Transverse colon (tissue), 4 donors: Measurements from ENCODE around the gene RAB43. TPM values are rescaled to one million over a fixed set of nuclear protein-coding genes. Genes with fewer than 3 reads are reported as not detected.

Experiments used
- DNase-seq: peaks from one replicate; pipeline ENCODE4 v3.0.0-alpha.2; 2019
- H3K27ac ChIP-seq, 4 donors: fragments of 200-600 bp; sonication (generic); 2 replicates each; pipeline ENCODE4 v1.5.1; 2016 to 2018; ENCODE audit warnings: inconsistent platforms in 4 of 4
- H3K27me3 ChIP-seq: fragments of 200-600 bp; sonication (generic); 2 replicates; pipeline ENCODE4 v1.5.1; 2017; ENCODE audit warnings: inconsistent platforms
- H3K36me3 ChIP-seq, 4 donors: fragments of 200-600 bp; sonication (generic); 2 replicates each; pipeline ENCODE4 v1.5.1; 2017 to 2019; ENCODE audit warnings: inconsistent platforms in 4 of 4
- H3K4me1 ChIP-seq, 4 donors: fragments of 200-600 bp; sonication (generic); 2 replicates each; pipeline ENCODE4 v1.5.1; 2017 to 2020; ENCODE audit warnings: inconsistent platforms in 4 of 4
- H3K4me3 ChIP-seq, 4 donors: fragments of 200-600 bp; sonication (generic); 1 replicate in 1 of 4; 2 replicates in 3 of 4; pipeline versions ENCODE4 v1.5.1 to v1.6.1; 2017 to 2019; ENCODE audit warnings: inconsistent platforms in 4 of 4
- H3K9me3 ChIP-seq, 2 donors: fragments of 200-600 bp; sonication (generic); 2 replicates each; pipeline ENCODE4 v1.5.1; 2017 to 2019; ENCODE audit warnings: inconsistent platforms in 2 of 2
- EP300 ChIP-seq: sonication (generic); formaldehyde crosslinking; IDR thresholded peaks from one replicate; pipeline ENCODE4 v1.6.1; 2017; ENCODE audit warnings: antibody characterized with exemption, low read depth
- POLR2A ChIP-seq: fragments of 450-650 bp; IDR thresholded peaks from one replicate; pipeline ENCODE4 v1.6.1; 2016; ENCODE audit warnings: antibody characterized with exemption, mild to moderate bottlenecking, moderate library complexity
- POLR2AphosphoS5 ChIP-seq, 3 donors: sonication (generic); formaldehyde crosslinking; IDR thresholded peaks; one replicate each; pipeline ENCODE4 v1.6.1; 2016; ENCODE audit warnings: antibody characterized with exemption in 3 of 3
- WGBS, 2 donors: methylation state at CpG; one replicate each; pipeline ENCODE4 v1.1.5; 2018; ENCODE audit warnings: low coverage in 1 of 2; 5-methylcytosine and 5-hydroxymethylcytosine counted together
- in situ Hi-C, 4 donors: fragments of 200-750 bp; cut with MboI; loops; one replicate each; pipeline versions ENCODE4 v1.15.0 to v1.15.1; 2017; ENCODE audit warnings: low sequenced_read_pairs in 3 of 4, low pct_ligation_motif_present in 1 of 4, low pct_unique_long_range_greater_than_20kb in 1 of 4
- intact Hi-C: fragments of 100-400 bp; cut with DNase I; formaldehyde crosslinking; loops from one replicate; pipeline ENCODE4 v1.15.1; 2023; ENCODE audit warnings: low total_unique reads
- total RNA-seq, 4 donors: library from RNA; depleted of rRNA; stranded (reverse); fragments of >200 nt; gene quantifications; one replicate each; pipeline ENCODE4 v1.1.0, GENCODE V29; 2016
- TF ChIP-seq, protein P1 (sequence below), 5 experiments: fragments of 200-600 bp in 3 of 5; fragments of 450-650 bp in 2 of 5; sonication (generic) in 3 of 5; IDR thresholded peaks; 1 replicate in 2 of 5; 2 replicates in 3 of 5; pipeline ENCODE4 v1.5.1; 2016 to 2017; ENCODE audit warnings: antibody characterized with exemption in 5 of 5, inconsistent platforms in 3 of 5, mild to moderate bottlenecking in 2 of 5, moderate library complexity in 1 of 5

Gene RAB43
- total RNA-seq, 4 donors from 2014 or later: 23.1 to 40.4 (median 31.3) TPM

DNA sequence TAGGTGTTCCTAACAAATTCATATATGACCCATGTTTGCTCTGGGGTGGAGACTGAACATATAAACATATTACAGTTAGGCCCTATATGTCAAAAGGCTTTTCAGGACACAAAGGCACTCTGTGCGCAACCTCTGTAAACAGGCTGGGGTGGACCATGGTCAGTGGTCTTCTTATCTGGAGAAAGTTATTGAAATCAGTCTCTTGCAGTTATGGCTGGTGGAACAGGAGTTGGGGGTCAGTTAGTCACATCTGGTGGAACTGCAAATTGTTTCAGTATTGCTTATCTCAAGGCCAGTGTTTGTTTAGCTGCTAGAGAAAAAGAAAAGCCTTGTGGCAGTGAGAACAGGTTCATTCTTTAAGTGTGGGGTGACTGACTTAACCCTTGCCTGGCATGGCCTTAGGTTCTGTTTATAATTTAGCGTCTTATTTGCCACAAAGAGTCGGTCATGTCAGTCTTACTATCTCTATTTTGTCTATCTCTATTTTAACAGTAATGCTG lies 66.9 kb downstream of the RAB43 start:
- no peak for TF ChIP-seq EP300
- TF ChIP-seq, protein P1, sequence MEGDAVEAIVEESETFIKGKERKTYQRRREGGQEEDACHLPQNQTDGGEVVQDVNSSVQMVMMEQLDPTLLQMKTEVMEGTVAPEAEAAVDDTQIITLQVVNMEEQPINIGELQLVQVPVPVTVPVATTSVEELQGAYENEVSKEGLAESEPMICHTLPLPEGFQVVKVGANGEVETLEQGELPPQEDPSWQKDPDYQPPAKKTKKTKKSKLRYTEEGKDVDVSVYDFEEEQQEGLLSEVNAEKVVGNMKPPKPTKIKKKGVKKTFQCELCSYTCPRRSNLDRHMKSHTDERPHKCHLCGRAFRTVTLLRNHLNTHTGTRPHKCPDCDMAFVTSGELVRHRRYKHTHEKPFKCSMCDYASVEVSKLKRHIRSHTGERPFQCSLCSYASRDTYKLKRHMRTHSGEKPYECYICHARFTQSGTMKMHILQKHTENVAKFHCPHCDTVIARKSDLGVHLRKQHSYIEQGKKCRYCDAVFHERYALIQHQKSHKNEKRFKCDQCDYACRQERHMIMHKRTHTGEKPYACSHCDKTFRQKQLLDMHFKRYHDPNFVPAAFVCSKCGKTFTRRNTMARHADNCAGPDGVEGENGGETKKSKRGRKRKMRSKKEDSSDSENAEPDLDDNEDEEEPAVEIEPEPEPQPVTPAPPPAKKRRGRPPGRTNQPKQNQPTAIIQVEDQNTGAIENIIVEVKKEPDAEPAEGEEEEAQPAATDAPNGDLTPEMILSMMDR (IDR thresholded peaks at IDR 0.05): no peak
- TF ChIP-seq POLR2A: no peak
- TF ChIP-seq POLR2AphosphoS5 (IDR thresholded peaks at IDR 0.05): no peak
- WGBS, 2 donors: 35 to 65% methylated on average over 3 of the region's 3 CpGs
- no peak overlapping the region for H3K4me3 ChIP-seq
- no peak for DNase-seq
- H3K36me3 ChIP-seq: no peaks in the 10 kb centered on the region
- in situ Hi-C loops (loop anchor here in 1 of 4 donors (10.0 kb wide), 1 partner anchor 190 kb away; the partner anchor contains the start of gene COPG1), intact Hi-C loops (loop anchor here (10.0 kb wide), 1 partner anchor 190 kb away; the partner anchor contains the start of gene COPG1)
- peaks cover 31 to 87% (median 59%) of the 10 kb centered on the region in 4 donors for H3K4me1 ChIP-seq
- peak overlapping the region; percentile 82 to 88 (median 84) for H3K27ac ChIP-seq
- H3K9me3 ChIP-seq: no peaks in the 10 kb centered on the region
- no peaks in the 10 kb centered on the region for H3K27me3 ChIP-seq

DNA sequence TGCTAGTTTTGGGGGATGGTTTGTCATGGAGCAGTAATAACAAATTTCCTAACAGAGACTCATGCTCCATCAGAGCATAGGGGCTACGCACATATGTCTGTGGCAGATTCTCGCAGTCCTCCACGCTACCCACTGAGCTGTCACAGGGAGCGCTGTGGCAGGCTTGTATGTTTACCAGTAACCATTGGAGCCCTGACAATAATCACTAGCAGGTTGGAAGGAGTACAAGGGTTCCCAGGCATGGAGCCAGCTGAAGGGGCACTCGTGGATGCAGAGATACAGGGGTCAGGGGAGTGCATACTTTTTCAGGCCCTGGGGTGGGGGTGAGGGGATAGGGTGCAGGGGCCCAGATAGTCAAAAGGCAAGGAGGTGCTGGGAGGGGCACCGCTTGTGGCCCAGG lies 68.9 kb downstream of the RAB43 start:
- intact Hi-C loops (loop anchor here (10.0 kb wide), 1 partner anchor 192 kb away; the partner anchor contains the start of gene COPG1), in situ Hi-C loops (loop anchor here in 1 of 4 donors (10.0 kb wide), 1 partner anchor 192 kb away; the partner anchor contains the start of gene COPG1)
- no peak for TF ChIP-seq POLR2AphosphoS5 (IDR thresholded peaks at IDR 0.05)
- no peak for TF ChIP-seq EP300
- no peak overlapping the region for H3K4me3 ChIP-seq
- 41% methylated on average over 6 of the region's 6 CpGs; no CpG with 5 or more reads in 1 of the 2 donors for WGBS, 2 donors
- H3K27ac ChIP-seq: peak overlapping the region; percentile 82 to 88 (median 84)
- H3K27me3 ChIP-seq: no peaks in the 10 kb centered on the region
- peak; percentile 56 for DNase-seq
- peaks cover 23 to 69% (median 50%) of the 10 kb centered on the region in 4 donors for H3K4me1 ChIP-seq
- no peaks in the 10 kb centered on the region for H3K9me3 ChIP-seq
- H3K36me3 ChIP-seq: no peaks in the 10 kb centered on the region

DNA sequence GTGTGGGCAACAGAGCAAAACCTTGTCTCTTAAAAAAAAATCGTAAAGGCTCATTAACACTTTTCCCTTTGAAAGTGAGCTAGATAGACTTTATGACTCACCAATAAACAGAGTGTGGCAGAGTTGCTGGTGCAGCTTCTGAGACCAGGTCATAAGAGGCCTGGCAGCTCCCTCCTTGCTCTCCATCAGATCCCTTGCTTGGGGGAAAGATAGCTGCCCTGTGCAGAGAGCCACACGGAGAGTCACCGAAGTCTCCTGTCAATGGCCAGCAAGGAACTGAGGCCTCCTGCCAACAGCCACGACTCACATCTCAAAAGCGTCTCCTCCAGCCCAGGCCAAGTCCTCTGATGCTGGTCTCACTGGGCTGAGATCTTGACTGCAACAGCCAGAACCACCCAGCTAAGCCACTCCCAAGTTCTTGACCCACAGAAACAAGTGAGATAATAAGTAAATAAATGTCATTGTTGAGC lies 69.7 kb downstream of the RAB43 start:
- in situ Hi-C loops (loop anchor here in 1 of 4 donors (10.0 kb wide), 1 partner anchor 193 kb away; the partner anchor contains the start of gene COPG1), intact Hi-C loops (loop anchor here (10.0 kb wide), 1 partner anchor 193 kb away; the partner anchor contains the start of gene COPG1)
- TF ChIP-seq, protein P1 (IDR thresholded peaks at IDR 0.05): no peak
- TF ChIP-seq EP300 (no peak), POLR2A (peak; percentile 43), POLR2AphosphoS5 (IDR thresholded peaks at IDR 0.05) (peak; percentile 17 to 41 (median 23))
- Histone ChIP-seq H3K4me3 (no peak overlapping the region), H3K27ac (peak overlapping the region; percentile 82 to 88 (median 84)), H3K9me3 (no peaks in the 10 kb centered on the region), H3K27me3 (no peaks in the 10 kb centered on the region), H3K36me3 (no peaks in the 10 kb centered on the region), H3K4me1 (peaks cover 23 to 65% (median 49%) of the 10 kb centered on the region in 4 donors)
- peak; percentile 28 for DNase-seq
- WGBS, 2 donors: 0 to 45% methylated on average over 1 to 5 of the region's 5 CpGs

DNA sequence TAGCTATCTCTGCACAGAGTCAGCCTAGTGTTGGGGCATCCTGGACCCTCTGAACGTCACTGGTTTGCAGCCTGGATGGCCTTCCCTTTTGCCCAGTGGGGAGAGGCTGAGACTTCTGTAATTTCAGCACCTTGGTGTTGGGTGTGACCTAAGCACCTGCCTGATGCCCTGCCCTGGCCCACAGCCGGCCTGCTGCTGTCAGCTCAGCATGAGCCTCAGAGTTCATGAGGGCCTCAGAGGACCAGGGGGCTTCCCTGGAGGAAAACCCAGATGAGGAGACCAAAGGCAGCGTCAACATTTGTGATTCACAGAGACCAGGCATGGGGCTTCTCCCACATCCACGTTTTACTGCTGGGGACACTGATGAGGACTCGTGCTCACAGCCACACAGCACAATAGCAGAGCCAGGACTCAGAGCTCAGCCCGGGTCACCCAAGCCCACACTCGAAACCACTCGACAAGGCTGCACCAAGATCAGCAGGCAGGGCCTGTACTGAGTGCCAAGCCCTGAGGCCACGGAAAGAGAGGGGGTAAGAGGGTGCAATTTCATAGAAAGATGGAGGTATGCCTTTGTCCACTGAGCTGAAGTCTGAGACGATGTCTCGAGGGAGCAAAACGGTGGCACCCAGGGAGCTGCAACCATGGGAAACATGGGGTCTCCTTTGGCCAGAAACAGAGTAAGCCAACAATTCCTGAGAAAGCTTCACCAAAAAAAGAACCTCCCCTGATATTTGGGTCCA lies 70.9 kb downstream of the RAB43 start:
- in situ Hi-C loops (loop anchor here in 1 of 4 donors (10.0 kb wide), 1 partner anchor 194 kb away; the partner anchor contains the start of gene COPG1), intact Hi-C loops (loop anchor here (10.0 kb wide), 1 partner anchor 194 kb away; the partner anchor contains the start of gene COPG1)

More for the DNA sequence above, 70.9 kb downstream of the RAB43 start:
- WGBS, 2 donors: 75 to 100% methylated on average over 1 to 12 of the region's 12 CpGs
- no peaks in the 10 kb centered on the region for H3K36me3 ChIP-seq
- H3K4me1 ChIP-seq: peaks cover 23 to 57% (median 44%) of the 10 kb centered on the region in 4 donors
- no peak overlapping the region for H3K4me3 ChIP-seq
- no peaks in the 10 kb centered on the region for H3K9me3 ChIP-seq
- peak overlapping the region in 3 of 4 donors; percentile 82 to 88 (median 86) for H3K27ac ChIP-seq
- TF ChIP-seq, protein P1 (IDR thresholded peaks at IDR 0.05): no peak
- peak; percentile 25 for DNase-seq
- peaks cover 6% of the 10 kb centered on the region for H3K27me3 ChIP-seq
